ENCODE results near the gene RUNX3. TPM values are rescaled to one million over a fixed set of nuclear protein-coding genes. Genes with fewer than 3 reads are reported as not detected.

RUNX3 gene
- total RNA-seq, 1 experiment from 2014 or later = 1.5 TPM

- ATAC-seq (no peak), DNase-seq (ENCODE audit: low spot score) (no peak)
- H3K9me3 Mint-ChIP-seq = no peaks in the 10 kb centered on the region
- peak overlapping the region; percentile 70 for H3K4me3 Mint-ChIP-seq
- H3K4me1 Mint-ChIP-seq = peaks cover 48% of the 10 kb centered on the region
- ChIA-PET POLR2A (interaction anchor here (0.6 to 2.6 kb wide), 2 partner anchors 15 to 239 kb away, joined by 3 to 11 read pairs; no protein-coding TSS in a partner anchor), CTCF (interaction anchor here (1.1 to 4.2 kb wide), 9 partner anchors 12 to 240 kb away, joined by 3 to 52 read pairs (median 7); no protein-coding TSS in a partner anchor)
- H3K27ac Mint-ChIP-seq = no peak overlapping the region
- TF ChIP-seq ATF6 (CRISPR knock-in tag; IDR thresholded peaks at IDR 0.05) = no peak
- no peak for TF ChIP-seq NFYB (CRISPR knock-in tag; conservative IDR thresholded peaks at IDR 0.05; ENCODE audit: low read depth)
- TF ChIP-seq ETV6 (CRISPR knock-in tag; IDR thresholded peaks at IDR 0.05) = no peak
- no peak for TF ChIP-seq NR3C1 (CRISPR knock-in tag; conservative IDR thresholded peaks at IDR 0.05; ENCODE audit: low read depth)
- no peak for TF ChIP-seq E2F4 (CRISPR knock-in tag; IDR thresholded peaks at IDR 0.05; ENCODE audit: borderline replicate concordance, low read depth)
- TF ChIP-seq E2F5 (CRISPR knock-in tag; IDR thresholded peaks at IDR 0.05) = no peak
- no peak for TF ChIP-seq USF2 (CRISPR knock-in tag; IDR thresholded peaks at IDR 0.05)
- no peak for TF ChIP-seq GRHL2 (CRISPR knock-in tag; IDR thresholded peaks at IDR 0.05; ENCODE audit: insufficient replicate concordance, severe bottlenecking)
- no peak for TF ChIP-seq TEAD4 (CRISPR knock-in tag; IDR thresholded peaks at IDR 0.05)
- no peak for TF ChIP-seq RELA (CRISPR knock-in tag; IDR thresholded peaks at IDR 0.05; ENCODE audit: borderline replicate concordance)
- no peak for TF ChIP-seq ZNF425 (CRISPR knock-in tag; conservative IDR thresholded peaks at IDR 0.05)
- H3K27me3 Mint-ChIP-seq (ENCODE audit: low read depth) = peaks cover 83% of the 10 kb centered on the region
- no peaks in the 10 kb centered on the region for H3K36me3 Mint-ChIP-seq
These were observed 1.9 kb downstream of the RUNX3 start for GRCh38 chr1:24927988-24928688.

- Mint-ChIP-seq H3K4me3 (peak overlapping the region; percentile 70), H3K36me3 (no peaks in the 10 kb centered on the region), H3K27me3 (ENCODE audit: low read depth) (peaks cover 76% of the 10 kb centered on the region), H3K27ac (no peak overlapping the region), H3K4me1 (peaks cover 41% of the 10 kb centered on the region), H3K9me3 (no peaks in the 10 kb centered on the region)
- DNase-seq (ENCODE audit: low spot score) (no peak), ATAC-seq (no peak)
- ChIA-PET POLR2A (interaction anchor here (2.6 kb wide), 1 partner anchor 239 kb away, joined by 11 read pairs; no protein-coding TSS in a partner anchor), CTCF (interaction anchor here (1.1 to 4.2 kb wide), 13 partner anchors 11 to 277 kb away, joined by 3 to 52 read pairs (median 5); no protein-coding TSS in a partner anchor)
- TF ChIP-seq ZNF396 (CRISPR knock-in tag; IDR thresholded peaks at IDR 0.05; ENCODE audit: borderline replicate concordance) (no peak), RELA (CRISPR knock-in tag; IDR thresholded peaks at IDR 0.05; ENCODE audit: borderline replicate concordance) (no peak), ZNF532 (CRISPR knock-in tag; IDR thresholded peaks at IDR 0.05; ENCODE audit: borderline replicate concordance) (no peak), E2F5 (CRISPR knock-in tag; IDR thresholded peaks at IDR 0.05) (no peak), FOXK1 (CRISPR knock-in tag; IDR thresholded peaks at IDR 0.05) (no peak), ELF4 (CRISPR knock-in tag; IDR thresholded peaks at IDR 0.05; ENCODE audit: low read depth) (no peak), ZNF423 (CRISPR knock-in tag; IDR thresholded peaks at IDR 0.05) (no peak), USF2 (CRISPR knock-in tag; IDR thresholded peaks at IDR 0.05) (no peak), JUN (CRISPR knock-in tag; IDR thresholded peaks at IDR 0.05) (no peak), MLX (CRISPR knock-in tag; IDR thresholded peaks at IDR 0.05) (no peak)
These were observed 2.6 kb downstream of the RUNX3 start for GRCh38 chr1:24927473-24927872.

Measured in WTC11 (cell line).